ENCODE measurements around the gene SARS1.

DNA sequence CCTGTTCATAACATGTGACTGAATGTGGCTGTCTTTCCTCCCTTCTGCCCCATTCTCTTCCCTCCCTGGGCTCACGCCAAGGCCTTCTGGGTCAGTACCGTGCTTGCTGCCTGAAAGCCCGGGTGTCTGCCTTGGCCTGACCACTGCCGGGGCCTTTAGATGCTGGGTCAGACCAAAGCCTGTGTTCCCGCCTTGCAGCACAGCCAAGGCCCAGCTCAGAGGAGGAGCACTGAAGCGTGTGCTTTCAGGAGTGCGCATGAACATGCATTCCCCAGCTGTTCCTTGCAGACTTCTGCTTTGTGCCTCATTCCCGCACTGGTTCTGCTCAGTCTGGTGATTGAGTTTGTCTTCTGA lies 27.0 kb upstream of the SARS1 start:
- TF ChIP-seq, protein P1, sequence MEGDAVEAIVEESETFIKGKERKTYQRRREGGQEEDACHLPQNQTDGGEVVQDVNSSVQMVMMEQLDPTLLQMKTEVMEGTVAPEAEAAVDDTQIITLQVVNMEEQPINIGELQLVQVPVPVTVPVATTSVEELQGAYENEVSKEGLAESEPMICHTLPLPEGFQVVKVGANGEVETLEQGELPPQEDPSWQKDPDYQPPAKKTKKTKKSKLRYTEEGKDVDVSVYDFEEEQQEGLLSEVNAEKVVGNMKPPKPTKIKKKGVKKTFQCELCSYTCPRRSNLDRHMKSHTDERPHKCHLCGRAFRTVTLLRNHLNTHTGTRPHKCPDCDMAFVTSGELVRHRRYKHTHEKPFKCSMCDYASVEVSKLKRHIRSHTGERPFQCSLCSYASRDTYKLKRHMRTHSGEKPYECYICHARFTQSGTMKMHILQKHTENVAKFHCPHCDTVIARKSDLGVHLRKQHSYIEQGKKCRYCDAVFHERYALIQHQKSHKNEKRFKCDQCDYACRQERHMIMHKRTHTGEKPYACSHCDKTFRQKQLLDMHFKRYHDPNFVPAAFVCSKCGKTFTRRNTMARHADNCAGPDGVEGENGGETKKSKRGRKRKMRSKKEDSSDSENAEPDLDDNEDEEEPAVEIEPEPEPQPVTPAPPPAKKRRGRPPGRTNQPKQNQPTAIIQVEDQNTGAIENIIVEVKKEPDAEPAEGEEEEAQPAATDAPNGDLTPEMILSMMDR (IDR thresholded peaks at IDR 0.05; ENCODE audit: insufficient read depth, low read length, poor library complexity, severe bottlenecking) = no peak
- no peak for TF ChIP-seq EZH2phosphoT487 (conservative IDR thresholded peaks at IDR 0.05; ENCODE audit: low read length)

Measured in SU-DHL-6 (cell line).